K562 (cell line): ENCODE results near the gene DOCK6. TPM values are rescaled to one million over a fixed set of nuclear protein-coding genes. Genes with fewer than 3 reads are reported as not detected.

Experiments
- ATF1 ChIP-seq, 2 experiments: fragments of 450-650 bp in 1 of 2; IDR thresholded peaks; 2 replicates each; pipeline ENCODE4 v1.6.1; 2016; ENCODE audit warnings: missing compliant biosample characterization in 1 of 2, missing genetic modification characterization in 1 of 2
- CAMTA2 ChIP-seq: fragments of 250-450 bp; sonication (Bioruptor Pico); conservative IDR thresholded peaks from 2 replicates; pipeline ENCODE4 v1.5.1; 2022
- CGGBP1 ChIP-seq: fragments of 250-450 bp; sonication (Bioruptor Pico); IDR thresholded peaks from 2 replicates; pipeline ENCODE4 v1.9.0; 2021; ENCODE audit warnings: mild to moderate bottlenecking
- CSDE1 ChIP-seq, 2 experiments: fragments of 450-650 bp; IDR thresholded peaks; 2 replicates each; pipeline ENCODE4 v1.6.1; 2016; ENCODE audit warnings: mild to moderate bottlenecking in 1 of 2
- CTCF ChIP-seq, 3 experiments: IDR thresholded peaks in 2 of 3; conservative IDR thresholded peaks in 1 of 3; 2 replicates each; pipeline ENCODE4 v1.5.1; 2011 to 2012; ENCODE audit warnings: low read length in 3 of 3, mild to moderate bottlenecking in 3 of 3, control low read depth in 2 of 3, improper control_type of control experiment in 1 of 3, inconsistent platforms in 1 of 3, low read depth in 1 of 3, mixed read lengths in 1 of 3, moderate library complexity in 1 of 3; ENCODE audit not compliant: insufficient read depth in 2 of 3
- EZH2 ChIP-seq: IDR thresholded peaks from 2 replicates; pipeline ENCODE4 v1.6.1; 2012; ENCODE audit warnings: low read depth, mild to moderate bottlenecking, inconsistent platforms, low read length, borderline replicate concordance
- GTF2B ChIP-seq: IDR thresholded peaks from 2 replicates; pipeline ENCODE4 v1.6.1; 2011; ENCODE audit not compliant: insufficient read length; ENCODE audit errors: extremely low read depth
- GTF2F1 ChIP-seq: IDR thresholded peaks from 2 replicates; pipeline ENCODE4 v1.6.1; 2011; ENCODE audit warnings: low read depth, low read length, improper control_type of control experiment
- HCFC1 ChIP-seq: IDR thresholded peaks from 2 replicates; pipeline ENCODE4 v1.6.1; 2012; ENCODE audit warnings: low read depth, low read length, improper control_type of control experiment
- IRF1 ChIP-seq: sonication (generic); formaldehyde crosslinking; IDR thresholded peaks from 2 replicates; pipeline ENCODE4 v1.8.0; 2022; ENCODE audit warnings: missing genetic modification reagents, mild to moderate bottlenecking, borderline replicate concordance
- MNT ChIP-seq, 2 experiments: fragments of 450-650 bp; conservative IDR thresholded peaks; 2 replicates each; pipeline ENCODE4 v1.6.1; 2017; ENCODE audit warnings: mild to moderate bottlenecking in 2 of 2, moderate library complexity in 2 of 2
- POLR2AphosphoS2 ChIP-seq: IDR thresholded peaks from 2 replicates; pipeline ENCODE4 v1.6.1; 2012; ENCODE audit warnings: low read length, improper control_type of control experiment
- SPI1 ChIP-seq: IDR thresholded peaks from 2 replicates; pipeline ENCODE4 v1.6.1; 2011; ENCODE audit warnings: low read depth, low read length, control low read depth, borderline replicate concordance
- TCF7 ChIP-seq: sonication (generic); IDR thresholded peaks from 2 replicates; pipeline ENCODE4 v1.6.1; 2016; ENCODE audit warnings: antibody characterized with exemption, borderline replicate concordance
- XRCC5 ChIP-seq: fragments of 200-400 bp; formaldehyde crosslinking; IDR thresholded peaks from 2 replicates; pipeline ENCODE4 v1.6.1; 2017; ENCODE audit warnings: low read depth, mild to moderate bottlenecking, low read length
- ZBTB12 ChIP-seq: fragments of 250-450 bp; sonication (Bioruptor Pico); IDR thresholded peaks from 2 replicates; pipeline ENCODE4 v1.4.0; 2020
- ZNF184 ChIP-seq: sonication (generic); formaldehyde crosslinking; IDR thresholded peaks from 2 replicates; pipeline ENCODE4 v1.5.0; 2020; ENCODE audit warnings: missing genetic modification reagents
- ZNF41 ChIP-seq: fragments of 250-450 bp; sonication (Bioruptor Pico); conservative IDR thresholded peaks from 2 replicates; pipeline ENCODE4 v1.4.0; 2020; ENCODE audit warnings: mild to moderate bottlenecking
- ZNF584 ChIP-seq: fragments of 200-800 bp; sonication (Bioruptor generic); IDR thresholded peaks from 2 replicates; pipeline ENCODE4 v1.6.1; 2016; ENCODE audit warnings: low read depth, mild to moderate bottlenecking, missing genetic modification characterization, missing compliant biosample characterization
- ZNF589 ChIP-seq: fragments of 200-800 bp; sonication (Bioruptor generic); IDR thresholded peaks from 2 replicates; pipeline ENCODE4 v1.6.1; 2016; ENCODE audit warnings: low read depth, missing genetic modification characterization, missing compliant biosample characterization
- polyA plus RNA-seq, 8 experiments: library from polyadenylated mRNA; depleted of rRNA in 4 of 8; stranded (reverse) in 5 of 8; unstranded in 3 of 8; fragments of >200 nt; fragmentation: Nextera tagmentation in 2 of 8; fragmentation: Illumina TruSeq in 1 of 8; extraction: Ambion mirVana in 2 of 8; extraction: Trizol in 1 of 8; gene quantifications; 2 replicates each; pipeline versions ENCODE4 v1.2.1 to v1.2.3, GENCODE V29; 2011 to 2014; ENCODE audit warnings: inconsistent platforms in 1 of 8, missing spikeins in 1 of 8
- total RNA-seq, 7 experiments: library from RNA; depleted of rRNA in 6 of 7; stranded (reverse); fragments of >200 nt in 6 of 7; fragmentation: Illumina TruSeq in 2 of 7; extraction: Trizol in 2 of 7; gene quantifications; 2 replicates each; pipeline versions ENCODE4 v1.2.1 to v1.2.3, GENCODE V29; 2011 to 2021; ENCODE audit warnings: low replicate concordance in 1 of 7

Gene DOCK6
- total and polyA plus RNA-seq, 9 of the 15 experiments (the other 6 are each of a cell fraction or from before 2014, with no cell fraction given) = 0.35 to 19.3 (median 3.8) TPM

GRCh38 chr19:11155373-11156120 lies 106.8 kb downstream of the DOCK6 start, which contains the start of gene SPC24 (continued):
- TF ChIP-seq EZH2 (no peak), POLR2AphosphoS2 (no peak), CAMTA2 (CRISPR knock-in tag) (0 out of 2 replicates have a peak, but pooled peaks have one; percentile 66), HCFC1 (peak; percentile 36; the same call in 1 of the 2 replicates), GTF2F1 (peak; percentile 66; the same call in 1 of the 2 replicates), IRF1 (no peak), ZBTB12 (CRISPR knock-in tag) (0 out of 2 replicates have a peak, but pooled peaks have one; percentile 5), SPI1 (no peak), ZNF584 (CRISPR knock-in tag) (no peak), ZNF41 (CRISPR knock-in tag) (no peak), ZNF184 (CRISPR knock-in tag) (no peak), CGGBP1 (CRISPR knock-in tag) (0 out of 2 replicates have a peak, but pooled peaks have one; percentile 50), XRCC5 (0 out of 2 replicates have a peak, but pooled peaks have one; percentile 37), ZNF589 (no peak), GTF2B (no peak), ATF1 (CRISPR knock-in tag; IDR thresholded peaks at IDR 0.05) (no peak), ATF1 (tag; IDR thresholded peaks at IDR 0.05) (peak; percentile 88), MNT (conservative IDR thresholded peaks at IDR 0.05) (peak in 1 of 2 experiments; percentile 73; a peak in 2 of 4 replicates), CSDE1 (IDR thresholded peaks at IDR 0.05) (peak in 1 of 2 experiments; percentile 44; a peak in 1 of 4 replicates), CTCF (IDR thresholded peaks at IDR 0.05 in 2 of 3, conservative IDR thresholded peaks at IDR 0.05 in 1 of 3; ENCODE audit: insufficient read depth in 2 of 3, low read depth in 1 of 3, low read length in 3 of 3) (peak in 1 of 3 experiments; percentile 36; a peak in 1 of 6 replicates), TCF7 (peak; percentile 25; the same call in 1 of the 2 replicates)
